GM12865 (cell line): Measurements from ENCODE around the gene VEZT.

Experiments used
- DNase-seq: peaks from one replicate; pipeline ENCODE4 v3.0.0; 2010; ENCODE audit warnings: low read depth
- H3K4me3 ChIP-seq: 2 replicates; pipeline ENCODE4 v1.5.1; 2011; ENCODE audit warnings: mild to moderate bottlenecking, low read depth, low read length, control low read depth
- CTCF ChIP-seq: IDR thresholded peaks from 2 replicates; pipeline ENCODE4 v1.5.1; 2011; ENCODE audit warnings: low read length, control low read depth, low read depth, inconsistent platforms; ENCODE audit not compliant: insufficient read depth; ENCODE audit errors: missing control alignments

VEZT gene

GRCh38 chr12:95179011-95179410, 38.6 kb upstream of the VEZT start:
- DNase-seq: no peak
- no peak for TF ChIP-seq CTCF
- H3K4me3 ChIP-seq: no peak overlapping the region

GRCh38 chr12:95181103-95181502, 36.5 kb upstream of the VEZT start:
- DNase-seq: no peak
- no peak for TF ChIP-seq CTCF
- H3K4me3 ChIP-seq: no peak overlapping the region

GRCh38 chr12:95182868-95183415, 34.7 kb upstream of the VEZT start:
- no peak overlapping the region for H3K4me3 ChIP-seq
- peak; percentile 68 for DNase-seq
- no peak for TF ChIP-seq CTCF

- no peak for TF ChIP-seq CTCF
- no peak overlapping the region for H3K4me3 ChIP-seq
- DNase-seq: no peak
Measured at GRCh38 chr12:95184121-95184520, 33.5 kb upstream of the VEZT start.

GRCh38 chr12:95185072-95185471, 32.5 kb upstream of the VEZT start:
- H3K4me3 ChIP-seq: no peak overlapping the region
- TF ChIP-seq CTCF: no peak
- DNase-seq: no peak

GRCh38 chr12:95185854-95186253, 31.8 kb upstream of the VEZT start:
- TF ChIP-seq CTCF: no peak
- no peak for DNase-seq
- no peak overlapping the region for H3K4me3 ChIP-seq

- H3K4me3 ChIP-seq: no peak overlapping the region
- DNase-seq: no peak
- TF ChIP-seq CTCF: no peak
Measured at GRCh38 chr12:95187865-95188415, 29.7 kb upstream of the VEZT start.
